NCI-H1930 (cell line): ENCODE measurements around the gene MYOCOS.
"Not testable (repeated sequence)": the region's sequence is repeated elsewhere in the genome, so short reads cannot be mapped to it uniquely, and the experiment has no call there.

Experiments
- DNase-seq, 2 experiments: peaks; one replicate each; lab custom pipeline; 2025; lab: John Stamatoyannopoulos, UW

The MYOCOS gene

GRCh38 chr1:171625225-171625624, 3.2 kb downstream of the MYOCOS start:
- DNase-seq: no peak

GRCh38 chr1:171627020-171627419, 5.0 kb downstream of the MYOCOS start:
- no peak for DNase-seq

- no peak for DNase-seq
Observed at GRCh38 chr1:171628225-171628624, 6.2 kb downstream of the MYOCOS start.

GRCh38 chr1:171635661-171636060, 13.6 kb downstream of the MYOCOS start:
- DNase-seq: no peak

- DNase-seq: no peak
Observed at GRCh38 chr1:171636141-171636540, 14.1 kb downstream of the MYOCOS start.

GRCh38 chr1:171637928-171638576, 16.0 kb downstream of the MYOCOS start:
- no peak for DNase-seq

GRCh38 chr1:171640225-171640624, 18.2 kb downstream of the MYOCOS start:
- no peak for DNase-seq

- no peak for DNase-seq
Observed at GRCh38 chr1:171641076-171641864, 19.2 kb downstream of the MYOCOS start.

- no peak for DNase-seq
Observed at GRCh38 chr1:171642197-171642596, 20.2 kb downstream of the MYOCOS start.

GRCh38 chr1:171643156-171643555, 21.1 kb downstream of the MYOCOS start:
- DNase-seq: no peak

- DNase-seq: peak; percentile 18 to 33
Observed at GRCh38 chr1:171644805-171645483, 22.9 kb downstream of the MYOCOS start.

GRCh38 chr1:171645553-171646248, 23.7 kb downstream of the MYOCOS start:
- DNase-seq: no peak

GRCh38 chr1:171646249-171646560, 24.2 kb downstream of the MYOCOS start:
- no peak for DNase-seq

GRCh38 chr1:171652234-171652822, 30.3 kb downstream of the MYOCOS start, which contains the start of gene MYOC:
Gene MYOC, minus strand, starts transcription at chr1:171652688. Its CDS starts 77 bp downstream, at chr1:171652611.
- no peak for DNase-seq

GRCh38 chr1:171653796-171654195, 31.8 kb downstream of the MYOCOS start:
- DNase-seq: no peak

GRCh38 chr1:171654201-171654941, 32.3 kb downstream of the MYOCOS start:
- DNase-seq: no peak

- peak; percentile 10 to 44 for DNase-seq
Observed at GRCh38 chr1:171654942-171655745, 33.1 kb downstream of the MYOCOS start.

GRCh38 chr1:171655746-171656116, 33.7 kb downstream of the MYOCOS start:
- DNase-seq: no peak

- not testable (repeated sequence) for DNase-seq
Observed at GRCh38 chr1:171656206-171656605, 34.2 kb downstream of the MYOCOS start.

- DNase-seq: no peak
Observed at GRCh38 chr1:171661076-171661650, 39.1 kb downstream of the MYOCOS start.
